ENCODE data around the gene RUVBL1.

DNA sequence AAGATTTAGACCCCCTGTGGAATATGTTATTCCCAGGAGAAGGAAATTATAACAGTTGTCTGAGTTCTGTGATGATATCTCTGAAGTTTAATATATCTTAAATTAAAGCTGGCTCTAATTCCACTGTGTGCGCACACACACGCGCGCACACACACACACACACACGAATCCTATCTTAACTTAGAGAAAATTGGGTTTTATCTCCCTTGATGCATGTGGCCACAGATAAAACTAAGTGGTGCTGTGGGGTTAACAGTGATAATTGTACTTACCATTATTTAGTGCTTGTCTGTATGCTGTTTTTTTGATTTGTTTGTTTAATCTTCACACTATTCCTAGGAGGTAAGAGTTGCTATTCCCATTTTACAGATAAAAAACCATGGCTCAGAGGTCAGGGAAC, 37.0 kb upstream of the RUVBL1 start:
- TF ChIP-seq, protein P1, sequence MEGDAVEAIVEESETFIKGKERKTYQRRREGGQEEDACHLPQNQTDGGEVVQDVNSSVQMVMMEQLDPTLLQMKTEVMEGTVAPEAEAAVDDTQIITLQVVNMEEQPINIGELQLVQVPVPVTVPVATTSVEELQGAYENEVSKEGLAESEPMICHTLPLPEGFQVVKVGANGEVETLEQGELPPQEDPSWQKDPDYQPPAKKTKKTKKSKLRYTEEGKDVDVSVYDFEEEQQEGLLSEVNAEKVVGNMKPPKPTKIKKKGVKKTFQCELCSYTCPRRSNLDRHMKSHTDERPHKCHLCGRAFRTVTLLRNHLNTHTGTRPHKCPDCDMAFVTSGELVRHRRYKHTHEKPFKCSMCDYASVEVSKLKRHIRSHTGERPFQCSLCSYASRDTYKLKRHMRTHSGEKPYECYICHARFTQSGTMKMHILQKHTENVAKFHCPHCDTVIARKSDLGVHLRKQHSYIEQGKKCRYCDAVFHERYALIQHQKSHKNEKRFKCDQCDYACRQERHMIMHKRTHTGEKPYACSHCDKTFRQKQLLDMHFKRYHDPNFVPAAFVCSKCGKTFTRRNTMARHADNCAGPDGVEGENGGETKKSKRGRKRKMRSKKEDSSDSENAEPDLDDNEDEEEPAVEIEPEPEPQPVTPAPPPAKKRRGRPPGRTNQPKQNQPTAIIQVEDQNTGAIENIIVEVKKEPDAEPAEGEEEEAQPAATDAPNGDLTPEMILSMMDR (optimal IDR thresholded peaks at IDR 0.05 in 1 of 3, IDR thresholded peaks at IDR 0.05 in 1 of 3, conservative IDR thresholded peaks at IDR 0.05 in 1 of 3; ENCODE audit: extremely low read depth in 1 of 3, insufficient read depth in 2 of 3, low read length in 3 of 3): no peak
- TF ChIP-seq EZH2 (IDR thresholded peaks at IDR 0.05; ENCODE audit: low read length): no peak
